Activated naive CD8-positive, alpha-beta T cell treated with anti-CD3 and anti-CD28 coated beads, Interleukin-2, amount 10 ng/mL, durations not matched to agents 7 days and 5 days (primary cell): ENCODE data around the gene CAV2. TPM values are rescaled to one million over a fixed set of nuclear protein-coding genes. Genes with fewer than 3 reads are reported as not detected.
"Not testable (repeated sequence)": the region's sequence is repeated elsewhere in the genome, so short reads cannot be mapped to it uniquely, and the experiment has no call there.

Experiments
- ATAC-seq: fragments of 150-1000 bp; cut with Tn5 transposase; one replicate; pipeline ENCODE4 v1.10.0; 2021; ENCODE audit warnings: low read depth, moderate library complexity
- POLR2A ChIA-PET: fragments of 350-600 bp; sonication (Branson Sonifier 250); formaldehyde crosslinking; loops from one replicate; lab custom pipeline; 2021; ENCODE audit warnings: antibody characterized with exemption; lab: Charles Lee
- DNase-seq: peaks from one replicate; pipeline ENCODE4 v3.0.0; 2021
- H3K27ac Mint-ChIP-seq: one replicate; pipeline ENCODE4 v1.8.0; 2022; ENCODE audit warnings: mild to moderate bottlenecking, mixed read lengths
- H3K27me3 Mint-ChIP-seq: one replicate; pipeline ENCODE4 v1.8.0; 2022; ENCODE audit warnings: mild to moderate bottlenecking, moderate library complexity, mixed read lengths
- H3K36me3 Mint-ChIP-seq: one replicate; pipeline ENCODE4 v1.8.0; 2021; ENCODE audit warnings: mild to moderate bottlenecking, mixed read lengths
- H3K4me1 Mint-ChIP-seq: one replicate; pipeline ENCODE4 v1.8.0; 2021; ENCODE audit warnings: mixed read lengths
- H3K4me3 Mint-ChIP-seq: one replicate; pipeline ENCODE4 v1.8.0; 2022; ENCODE audit warnings: mild to moderate bottlenecking, moderate library complexity, mixed read lengths
- H3K9me3 Mint-ChIP-seq: one replicate; pipeline ENCODE4 v1.8.0; 2021; ENCODE audit warnings: mixed read lengths
- total RNA-seq, 2 experiments: library from RNA; stranded (reverse); gene quantifications; one replicate each; pipeline ENCODE4 v1.2.3, GENCODE V29; 2021

CAV2 gene
- total RNA-seq, 2 experiments from 2014 or later: not detected

GRCh38 chr7:116483271-116483942, 16.1 kb upstream of the CAV2 start:
- Mint-ChIP-seq H3K4me1 (no peaks in the 10 kb centered on the region), H3K4me3 (no peak overlapping the region), H3K9me3 (no peaks in the 10 kb centered on the region), H3K27me3 (peaks cover 7% of the 10 kb centered on the region), H3K27ac (no peak overlapping the region), H3K36me3 (no peaks in the 10 kb centered on the region)
- no peak for ATAC-seq
- DNase-seq: no peak
- POLR2A ChIA-PET: no interaction called here

GRCh38 chr7:116484389-116484788, 15.1 kb upstream of the CAV2 start:
- H3K27me3 Mint-ChIP-seq, H3K9me3 Mint-ChIP-seq, H3K36me3 Mint-ChIP-seq, H3K4me3 Mint-ChIP-seq, H3K27ac Mint-ChIP-seq, DNase-seq, ATAC-seq, POLR2A ChIA-PET, H3K4me1 Mint-ChIP-seq: not testable (repeated sequence)

GRCh38 chr7:116487907-116488521, 11.5 kb upstream of the CAV2 start:
- ATAC-seq (no peak), DNase-seq (no peak)
- Mint-ChIP-seq H3K4me3 (no peak overlapping the region), H3K27me3 (peaks cover 29% of the 10 kb centered on the region), H3K9me3 (no peaks in the 10 kb centered on the region), H3K4me1 (no peaks in the 10 kb centered on the region), H3K27ac (no peak overlapping the region), H3K36me3 (no peaks in the 10 kb centered on the region)
- POLR2A ChIA-PET: no interaction called here

- Mint-ChIP-seq H3K4me3 (no peak overlapping the region), H3K27ac (no peak overlapping the region), H3K4me1 (no peaks in the 10 kb centered on the region), H3K36me3 (no peaks in the 10 kb centered on the region), H3K9me3 (no peaks in the 10 kb centered on the region), H3K27me3 (peaks cover 42% of the 10 kb centered on the region)
- POLR2A ChIA-PET: no interaction called here
- DNase-seq (no peak), ATAC-seq (no peak)
These were observed 9.2 kb upstream of the CAV2 start for GRCh38 chr7:116490351-116490750.

- H3K27me3 Mint-ChIP-seq: peaks cover 47% of the 10 kb centered on the region
- no peak overlapping the region for H3K4me3 Mint-ChIP-seq
- DNase-seq: no peak
- H3K27ac Mint-ChIP-seq: no peak overlapping the region
- POLR2A ChIA-PET: no interaction called here
- H3K9me3 Mint-ChIP-seq: no peaks in the 10 kb centered on the region
- no peak for ATAC-seq
- H3K36me3 Mint-ChIP-seq: no peaks in the 10 kb centered on the region
- H3K4me1 Mint-ChIP-seq: no peaks in the 10 kb centered on the region
These were observed 7.5 kb upstream of the CAV2 start for GRCh38 chr7:116491887-116492653.

GRCh38 chr7:116492654-116493109, 6.9 kb upstream of the CAV2 start:
- POLR2A ChIA-PET: no interaction called here
- no peaks in the 10 kb centered on the region for H3K4me1 Mint-ChIP-seq
- H3K9me3 Mint-ChIP-seq: no peaks in the 10 kb centered on the region
- no peak overlapping the region for H3K27ac Mint-ChIP-seq
- H3K36me3 Mint-ChIP-seq: no peaks in the 10 kb centered on the region
- DNase-seq: no peak
- no peak overlapping the region for H3K4me3 Mint-ChIP-seq
- no peak for ATAC-seq
- peaks cover 47% of the 10 kb centered on the region for H3K27me3 Mint-ChIP-seq

- Mint-ChIP-seq H3K4me3 (no peak overlapping the region), H3K36me3 (no peaks in the 10 kb centered on the region), H3K4me1 (no peaks in the 10 kb centered on the region), H3K9me3 (no peaks in the 10 kb centered on the region), H3K27me3 (peaks cover 51% of the 10 kb centered on the region), H3K27ac (no peak overlapping the region)
- POLR2A ChIA-PET: no interaction called here
- DNase-seq (no peak), ATAC-seq (no peak)
These were observed 6.1 kb upstream of the CAV2 start for GRCh38 chr7:116493449-116493848.

GRCh38 chr7:116494472-116494871, 5.1 kb upstream of the CAV2 start:
- Mint-ChIP-seq H3K27ac (no peak overlapping the region), H3K4me3 (no peak overlapping the region), H3K27me3 (peaks cover 58% of the 10 kb centered on the region), H3K4me1 (no peaks in the 10 kb centered on the region), H3K36me3 (no peaks in the 10 kb centered on the region), H3K9me3 (no peaks in the 10 kb centered on the region)
- no peak for ATAC-seq
- POLR2A ChIA-PET: no interaction called here
- DNase-seq: no peak

- no peak for ATAC-seq
- no peaks in the 10 kb centered on the region for H3K36me3 Mint-ChIP-seq
- DNase-seq: no peak
- no peak overlapping the region for H3K4me3 Mint-ChIP-seq
- H3K27me3 Mint-ChIP-seq: peaks cover 60% of the 10 kb centered on the region
- POLR2A ChIA-PET: interaction anchor here (0.6 kb wide), 1 partner anchor 22 kb away, joined by 3 read pairs; no protein-coding TSS in a partner anchor
- H3K27ac Mint-ChIP-seq: no peak overlapping the region
- no peaks in the 10 kb centered on the region for H3K9me3 Mint-ChIP-seq
- H3K4me1 Mint-ChIP-seq: peaks cover 7% of the 10 kb centered on the region
These were observed 3.8 kb upstream of the CAV2 start for GRCh38 chr7:116495736-116496135.

- H3K36me3 Mint-ChIP-seq: no peaks in the 10 kb centered on the region
- no peak for ATAC-seq
These were observed 2.9 kb upstream of the CAV2 start for GRCh38 chr7:116496653-116497052.

GRCh38 chr7:116497708-116498107, 1.8 kb upstream of the CAV2 start:
- H3K36me3 Mint-ChIP-seq: no peaks in the 10 kb centered on the region
- DNase-seq: no peak
- H3K9me3 Mint-ChIP-seq: no peaks in the 10 kb centered on the region
- ATAC-seq: no peak
- H3K4me1 Mint-ChIP-seq: peaks cover 9% of the 10 kb centered on the region
- POLR2A ChIA-PET: no interaction called here
- H3K27ac Mint-ChIP-seq: no peak overlapping the region
- peaks cover 64% of the 10 kb centered on the region for H3K27me3 Mint-ChIP-seq
- H3K4me3 Mint-ChIP-seq: no peak overlapping the region

More at GRCh38 chr7:116496653-116497052, 2.9 kb upstream of the CAV2 start:
- Mint-ChIP-seq H3K4me3 (no peak overlapping the region), H3K27me3 (peaks cover 60% of the 10 kb centered on the region), H3K27ac (no peak overlapping the region), H3K4me1 (peaks cover 9% of the 10 kb centered on the region), H3K9me3 (no peaks in the 10 kb centered on the region)
- no peak for DNase-seq
- POLR2A ChIA-PET: no interaction called here

- Mint-ChIP-seq H3K27me3 (peaks cover 60% of the 10 kb centered on the region), H3K36me3 (no peaks in the 10 kb centered on the region), H3K4me1 (peaks cover 9% of the 10 kb centered on the region), H3K27ac (no peak overlapping the region), H3K9me3 (no peaks in the 10 kb centered on the region), H3K4me3 (peak overlapping the region; percentile 71)
- peak; percentile 76 for ATAC-seq
- peak; percentile 35 for DNase-seq
- POLR2A ChIA-PET: no interaction called here
These were observed 728 bp downstream of the CAV2 start for GRCh38 chr7:116500078-116500853.
